Calu3 (cell line): Measurements from ENCODE around the gene RAI14. TPM values are rescaled to one million over a fixed set of nuclear protein-coding genes. Genes with fewer than 3 reads are reported as not detected.
A peak's percentile ranks its signal among the peaks of the same experiment; 100 is the strongest.

Experiments
- BruUV-seq: library from RNA; stranded (reverse); fragments of 400-500 nt; replicated peaks from 2 replicates; lab custom pipeline; 2021; lab: Mats Ljungman, UMichigan
- CTCF ChIA-PET: fragments of 300-600 bp; sonication (Branson Sonifier 250); formaldehyde crosslinking; loops from one replicate; lab custom pipeline; 2022; ENCODE audit warnings: antibody characterized with exemption; lab: Charles Lee
- DNase-seq: peaks from one replicate; pipeline ENCODE4 v3.0.0; 2022
- H3K27ac Mint-ChIP-seq: one replicate; pipeline ENCODE4 v1.8.0; 2022; ENCODE audit warnings: mixed read lengths; ENCODE audit not compliant: unreplicated experiment
- H3K27me3 Mint-ChIP-seq: one replicate; pipeline ENCODE4 v1.8.0; 2022; ENCODE audit warnings: mixed read lengths; ENCODE audit not compliant: unreplicated experiment
- H3K36me3 Mint-ChIP-seq: one replicate; pipeline ENCODE4 v1.8.0; 2022; ENCODE audit warnings: mild to moderate bottlenecking, moderate library complexity, mixed read lengths; ENCODE audit not compliant: insufficient read depth, unreplicated experiment
- H3K4me1 Mint-ChIP-seq: one replicate; pipeline ENCODE4 v1.8.0; 2022; ENCODE audit warnings: mild to moderate bottlenecking, low read depth, mixed read lengths; ENCODE audit not compliant: unreplicated experiment
- H3K4me3 Mint-ChIP-seq: one replicate; pipeline ENCODE4 v1.8.0; 2022; ENCODE audit warnings: mild to moderate bottlenecking, low read depth, moderate library complexity, mixed read lengths; ENCODE audit not compliant: unreplicated experiment
- H3K9me3 Mint-ChIP-seq: one replicate; pipeline ENCODE4 v1.8.0; 2022; ENCODE audit warnings: low read depth, mixed read lengths; ENCODE audit not compliant: unreplicated experiment
- intact Hi-C: fragments of 100-400 bp; cut with micrococcal nuclease; formaldehyde crosslinking; loops from one replicate; pipeline ENCODE4 v1.10.0; 2022; ENCODE audit not compliant: unreplicated experiment
- total RNA-seq: library from RNA; stranded (reverse); gene quantifications from 2 replicates; pipeline ENCODE4 v1.2.3, GENCODE V29; 2022
- TF ChIP-seq, protein P1 (sequence below): fragments of 200-600 bp; IDR thresholded peaks from one replicate; pipeline ENCODE4 v1.8.0; 2022; ENCODE audit warnings: antibody characterized with exemption; ENCODE audit not compliant: unreplicated experiment

Gene RAI14
- total RNA-seq, 1 experiment from 2014 or later, result 84.3 TPM

DNA sequence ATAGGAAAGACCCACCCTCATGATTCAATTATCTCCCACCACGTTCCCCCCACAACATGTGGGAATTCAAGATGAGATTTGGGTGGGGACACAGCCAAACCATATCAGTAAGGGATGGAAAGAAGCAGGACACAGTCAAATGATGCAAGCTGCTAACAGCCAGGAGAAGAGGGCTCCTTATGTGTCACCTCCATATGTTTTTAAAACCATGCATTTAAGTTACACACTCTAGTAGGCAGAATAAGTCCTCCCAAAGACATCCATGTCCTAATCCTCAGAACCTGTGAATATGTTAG lies 178.6 kb downstream of the RAI14 start:
- no peak overlapping the region for H3K4me3 Mint-ChIP-seq
- intact Hi-C loops, result no loop called here
- no peak for DNase-seq
- no peak overlapping the region for H3K27ac Mint-ChIP-seq
- TF ChIP-seq, protein P1, sequence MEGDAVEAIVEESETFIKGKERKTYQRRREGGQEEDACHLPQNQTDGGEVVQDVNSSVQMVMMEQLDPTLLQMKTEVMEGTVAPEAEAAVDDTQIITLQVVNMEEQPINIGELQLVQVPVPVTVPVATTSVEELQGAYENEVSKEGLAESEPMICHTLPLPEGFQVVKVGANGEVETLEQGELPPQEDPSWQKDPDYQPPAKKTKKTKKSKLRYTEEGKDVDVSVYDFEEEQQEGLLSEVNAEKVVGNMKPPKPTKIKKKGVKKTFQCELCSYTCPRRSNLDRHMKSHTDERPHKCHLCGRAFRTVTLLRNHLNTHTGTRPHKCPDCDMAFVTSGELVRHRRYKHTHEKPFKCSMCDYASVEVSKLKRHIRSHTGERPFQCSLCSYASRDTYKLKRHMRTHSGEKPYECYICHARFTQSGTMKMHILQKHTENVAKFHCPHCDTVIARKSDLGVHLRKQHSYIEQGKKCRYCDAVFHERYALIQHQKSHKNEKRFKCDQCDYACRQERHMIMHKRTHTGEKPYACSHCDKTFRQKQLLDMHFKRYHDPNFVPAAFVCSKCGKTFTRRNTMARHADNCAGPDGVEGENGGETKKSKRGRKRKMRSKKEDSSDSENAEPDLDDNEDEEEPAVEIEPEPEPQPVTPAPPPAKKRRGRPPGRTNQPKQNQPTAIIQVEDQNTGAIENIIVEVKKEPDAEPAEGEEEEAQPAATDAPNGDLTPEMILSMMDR, result no peak
- H3K36me3 Mint-ChIP-seq, result peaks cover 27% of the 10 kb centered on the region
- H3K27me3 Mint-ChIP-seq, result no peaks in the 10 kb centered on the region
- CTCF ChIA-PET, result interaction anchor here (0.6 kb wide), 1 partner anchor 1365 kb away, joined by 3 read pairs; no protein-coding TSS in a partner anchor
- no TSS peak for BruUV-seq
- H3K9me3 Mint-ChIP-seq, result no peaks in the 10 kb centered on the region
- peaks cover 16% of the 10 kb centered on the region for H3K4me1 Mint-ChIP-seq

DNA sequence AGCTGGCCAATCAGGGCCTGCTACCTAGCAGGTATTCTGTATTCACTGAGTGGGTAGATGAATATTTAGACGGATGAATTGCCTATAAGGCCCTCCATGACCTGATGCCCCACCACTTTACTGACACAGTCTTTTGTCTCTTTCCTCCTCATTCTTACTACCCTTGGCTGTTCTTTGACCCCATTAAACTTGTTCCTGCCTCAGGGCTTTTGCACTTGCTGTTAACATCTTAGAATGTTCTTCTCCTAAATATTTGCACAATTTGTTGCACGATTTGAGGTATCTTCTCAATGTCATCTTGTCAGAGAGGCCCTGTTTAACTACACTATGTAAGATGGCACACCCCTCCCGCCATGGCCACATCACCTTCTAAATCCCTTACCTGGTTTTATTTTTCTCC lies 179.5 kb downstream of the RAI14 start:
- Mint-ChIP-seq H3K36me3 (peaks cover 24% of the 10 kb centered on the region), H3K4me1 (peaks cover 16% of the 10 kb centered on the region), H3K27me3 (no peaks in the 10 kb centered on the region), H3K9me3 (no peaks in the 10 kb centered on the region), H3K27ac (no peak overlapping the region), H3K4me3 (no peak overlapping the region)
- CTCF ChIA-PET, result no interaction called here
- no peak for DNase-seq
- intact Hi-C loops, result no loop called here
- no TSS peak for BruUV-seq
- TF ChIP-seq, protein P1, result no peak

DNA sequence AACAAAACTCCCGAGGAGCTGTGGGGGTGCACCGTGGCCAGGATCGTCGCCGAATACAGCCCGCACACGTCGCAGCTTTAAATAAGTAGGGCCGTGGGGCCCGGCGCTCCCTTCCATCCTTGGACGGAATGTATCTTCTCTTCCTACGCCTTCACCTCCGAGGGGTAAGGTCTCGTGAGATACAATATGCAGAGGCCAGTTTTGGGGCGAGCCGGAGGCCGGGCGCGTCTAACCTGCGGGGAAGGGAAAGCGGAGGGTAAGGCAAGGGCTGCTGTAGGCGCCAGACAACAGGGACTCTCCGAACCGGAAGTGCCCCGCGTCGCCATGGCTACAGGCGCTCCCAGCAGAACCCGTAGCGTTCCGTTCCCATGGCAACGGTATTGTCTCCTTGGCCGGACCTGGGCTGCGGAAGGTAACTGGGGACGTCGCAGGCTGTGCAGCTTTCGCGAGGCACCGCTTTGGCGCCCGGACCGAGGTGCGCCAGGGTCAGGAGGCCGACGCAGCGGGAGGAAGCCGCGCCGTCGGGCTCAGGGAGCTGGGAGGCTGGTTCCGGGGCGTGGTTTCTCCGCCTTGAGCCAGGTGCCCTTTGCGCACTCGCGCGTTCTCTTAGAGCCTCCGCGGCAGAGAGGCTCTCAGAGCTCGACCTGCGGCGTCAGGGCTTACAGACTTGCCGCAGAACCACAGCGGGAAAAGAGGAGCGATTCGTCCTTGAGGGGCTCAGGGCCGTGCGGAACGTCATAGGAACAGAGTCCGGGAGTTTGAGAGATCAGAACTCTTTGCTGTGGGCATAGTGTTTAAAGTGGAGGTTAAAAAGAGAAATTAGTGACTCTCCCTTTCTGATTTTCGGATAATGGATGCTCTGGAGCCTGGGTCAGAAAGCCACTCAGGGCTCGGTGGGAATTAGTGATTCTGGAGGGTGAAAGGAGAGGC lies 182.9 kb downstream of the RAI14 start, which contains the start of gene TTC23L:
TTC23L (plus strand) TSS at position 380 of the 930 bp plus-strand sequence. CDS start 1,508 bp downstream, outside the sequence.
- H3K36me3 Mint-ChIP-seq, result peaks cover 18% of the 10 kb centered on the region
- no peaks in the 10 kb centered on the region for H3K9me3 Mint-ChIP-seq
- peak; percentile 88 for DNase-seq
- intact Hi-C loops, result no loop called here
- no TSS peak for BruUV-seq
- peaks cover 16% of the 10 kb centered on the region for H3K4me1 Mint-ChIP-seq
- CTCF ChIA-PET, result interaction anchor here (0.6 to 0.9 kb wide), 6 partner anchors 10 to 325 kb away, joined by 3 to 5 read pairs (median 3); partner anchors contain the start of genes BRIX1 and RAD1
- H3K4me3 Mint-ChIP-seq, result peak within 1 kb of the TSS; percentile 93
- no peaks in the 10 kb centered on the region for H3K27me3 Mint-ChIP-seq
- TF ChIP-seq, protein P1, result no peak
- H3K27ac Mint-ChIP-seq, result peak within 1 kb of the TSS; percentile 83

DNA sequence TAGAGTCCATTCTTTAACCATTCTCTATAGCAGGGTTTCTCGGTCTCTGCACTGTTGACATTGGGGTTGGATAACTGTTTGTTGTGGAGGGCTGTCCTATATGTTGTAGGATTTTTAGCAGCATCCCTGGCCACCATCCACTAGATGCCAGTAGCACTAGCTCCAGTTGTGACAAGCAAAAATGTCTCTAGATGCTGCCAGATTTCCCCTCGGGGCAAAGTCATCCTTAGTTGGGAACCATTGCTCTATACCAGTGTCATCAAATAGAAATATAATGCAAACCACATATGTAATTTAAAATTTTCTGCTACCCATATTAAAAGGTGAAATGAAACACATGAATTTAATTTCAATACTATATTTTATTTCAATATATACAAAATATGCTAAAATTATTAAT lies 185.7 kb downstream of the RAI14 start:
- peaks cover 16% of the 10 kb centered on the region for H3K4me1 Mint-ChIP-seq
- BruUV-seq, result no TSS peak
- H3K9me3 Mint-ChIP-seq, result no peaks in the 10 kb centered on the region
- DNase-seq, result no peak
- H3K36me3 Mint-ChIP-seq, result peaks cover 18% of the 10 kb centered on the region
- CTCF ChIA-PET, result no interaction called here
- intact Hi-C loops, result no loop called here
- no peaks in the 10 kb centered on the region for H3K27me3 Mint-ChIP-seq
- TF ChIP-seq, protein P1, result no peak
- no peak overlapping the region for H3K27ac Mint-ChIP-seq
- H3K4me3 Mint-ChIP-seq, result no peak overlapping the region
